AG09309 (cell line): ENCODE results near the gene UQCRQ.

Experiments
- DNase-seq: peaks from one replicate; pipeline ENCODE4 v3.0.0-alpha.2; 2010; ENCODE audit warnings: low read depth
- H3K4me3 ChIP-seq: 2 replicates; pipeline ENCODE4 v1.5.1; 2011; ENCODE audit warnings: mild to moderate bottlenecking, low read depth, low read length, moderate library complexity; ENCODE audit not compliant: control insufficient read depth
- TF ChIP-seq, protein P1 (sequence below): IDR thresholded peaks from 2 replicates; pipeline ENCODE4 v1.5.1; 2011; ENCODE audit warnings: mild to moderate bottlenecking, low read depth, low read length, inconsistent platforms; ENCODE audit not compliant: insufficient read depth, control insufficient read depth; ENCODE audit errors: missing control alignments

The UQCRQ gene

DNA sequence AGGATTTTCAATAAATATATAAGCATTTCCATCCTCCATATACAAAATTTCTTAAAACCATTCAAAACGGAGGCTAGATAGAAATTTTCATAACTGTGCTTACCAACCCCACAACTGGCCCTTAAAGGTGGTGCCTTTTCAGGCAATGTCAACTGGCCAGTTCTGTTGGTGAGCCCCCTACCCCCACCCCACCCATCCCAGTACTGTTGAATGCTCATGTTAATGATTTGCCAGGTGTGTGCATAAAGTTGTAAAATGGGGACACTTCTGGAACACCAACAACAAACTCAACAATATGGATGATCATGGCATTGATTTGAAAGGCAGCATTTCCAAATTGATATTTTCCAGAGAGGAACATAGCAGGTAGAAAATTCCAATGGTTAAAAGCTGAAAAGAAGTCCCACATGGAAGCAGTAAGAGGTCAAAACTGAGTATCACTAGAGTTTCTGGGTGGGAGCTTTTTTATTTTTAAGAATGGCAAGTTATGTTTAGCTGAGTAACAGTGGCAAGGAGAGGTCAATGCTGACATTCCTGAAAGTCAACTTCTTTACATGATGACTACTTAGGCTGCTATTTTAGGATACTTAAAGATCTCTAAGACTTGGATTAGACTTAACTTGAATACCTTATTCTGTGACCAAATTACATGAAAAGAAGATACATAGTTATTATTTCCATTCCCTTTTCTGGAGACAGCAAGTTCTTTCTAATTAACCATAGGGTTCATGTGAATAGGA is 9.7 kb downstream of the UQCRQ start:
- no peak for DNase-seq
- no peak overlapping the region for H3K4me3 ChIP-seq
- TF ChIP-seq, protein P1, sequence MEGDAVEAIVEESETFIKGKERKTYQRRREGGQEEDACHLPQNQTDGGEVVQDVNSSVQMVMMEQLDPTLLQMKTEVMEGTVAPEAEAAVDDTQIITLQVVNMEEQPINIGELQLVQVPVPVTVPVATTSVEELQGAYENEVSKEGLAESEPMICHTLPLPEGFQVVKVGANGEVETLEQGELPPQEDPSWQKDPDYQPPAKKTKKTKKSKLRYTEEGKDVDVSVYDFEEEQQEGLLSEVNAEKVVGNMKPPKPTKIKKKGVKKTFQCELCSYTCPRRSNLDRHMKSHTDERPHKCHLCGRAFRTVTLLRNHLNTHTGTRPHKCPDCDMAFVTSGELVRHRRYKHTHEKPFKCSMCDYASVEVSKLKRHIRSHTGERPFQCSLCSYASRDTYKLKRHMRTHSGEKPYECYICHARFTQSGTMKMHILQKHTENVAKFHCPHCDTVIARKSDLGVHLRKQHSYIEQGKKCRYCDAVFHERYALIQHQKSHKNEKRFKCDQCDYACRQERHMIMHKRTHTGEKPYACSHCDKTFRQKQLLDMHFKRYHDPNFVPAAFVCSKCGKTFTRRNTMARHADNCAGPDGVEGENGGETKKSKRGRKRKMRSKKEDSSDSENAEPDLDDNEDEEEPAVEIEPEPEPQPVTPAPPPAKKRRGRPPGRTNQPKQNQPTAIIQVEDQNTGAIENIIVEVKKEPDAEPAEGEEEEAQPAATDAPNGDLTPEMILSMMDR: no peak

DNA sequence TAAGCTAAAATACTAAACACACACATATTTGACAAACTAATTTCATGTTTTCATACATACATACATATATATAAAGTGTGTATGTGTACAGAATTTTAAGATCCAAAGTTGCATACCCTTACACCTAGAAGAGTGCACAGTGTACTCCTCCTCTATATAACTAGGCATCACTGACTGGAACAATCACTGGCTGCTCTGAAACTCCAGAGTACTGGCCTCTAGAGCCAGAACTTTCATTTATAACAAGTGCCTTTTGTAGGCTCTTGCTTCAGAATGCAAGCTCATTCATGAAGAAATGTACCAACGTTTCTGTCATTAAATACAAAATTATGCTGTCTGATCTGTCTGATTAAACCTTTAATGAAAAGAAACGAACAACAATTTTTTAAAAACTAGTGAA is 11.0 kb downstream of the UQCRQ start:
- no peak for DNase-seq
- TF ChIP-seq, protein P1: no peak
- no peak overlapping the region for H3K4me3 ChIP-seq

DNA sequence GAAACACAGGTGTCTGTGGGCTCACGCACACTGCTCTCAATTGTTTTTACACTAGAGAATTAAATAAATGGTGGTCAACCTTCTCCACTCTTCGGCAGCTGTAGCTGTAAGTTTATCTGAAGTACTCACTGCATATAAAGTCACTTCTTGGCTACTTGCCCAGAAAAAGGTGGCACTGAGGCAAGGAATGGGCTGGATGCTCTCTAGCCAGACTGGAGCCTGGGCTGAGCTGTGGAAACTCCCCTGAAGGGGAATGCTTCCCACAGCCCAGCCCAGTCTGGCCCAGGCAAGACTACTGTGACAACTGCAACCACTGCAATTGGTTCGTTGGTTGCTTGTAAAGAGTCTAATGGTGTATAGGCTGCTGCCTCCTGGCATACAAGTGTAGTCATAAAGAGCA is 11.5 kb downstream of the UQCRQ start:
- H3K4me3 ChIP-seq: no peak overlapping the region
- TF ChIP-seq, protein P1: no peak
- no peak for DNase-seq

DNA sequence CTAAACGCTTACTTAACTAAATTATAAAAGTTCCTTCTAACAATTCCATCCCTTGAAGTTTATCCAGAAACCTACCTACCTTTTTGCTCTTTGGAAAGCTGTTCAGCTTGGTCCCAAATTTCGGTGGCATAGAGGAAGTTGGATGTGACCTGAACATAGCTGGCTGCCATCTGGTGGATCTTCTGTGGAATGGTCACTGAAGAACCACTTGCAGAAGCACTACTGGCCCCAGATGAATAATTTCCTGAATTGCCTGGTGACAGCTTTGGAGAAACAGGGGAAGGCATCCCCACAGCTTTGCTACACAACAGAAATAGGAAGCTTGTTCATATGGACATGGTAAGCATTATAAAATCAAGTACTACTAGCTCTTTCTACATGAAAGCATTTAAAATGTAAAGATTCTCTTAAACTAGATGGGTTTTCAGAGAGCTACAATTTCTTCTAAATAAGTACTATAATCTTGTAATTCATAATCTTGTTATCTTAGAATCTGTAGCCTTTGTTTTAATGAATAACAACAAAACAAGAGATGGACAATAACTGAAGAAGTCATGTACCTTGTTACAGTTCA is 16.9 kb downstream of the UQCRQ start:
- peak; percentile 53 for DNase-seq
- TF ChIP-seq, protein P1: peak; percentile 75

DNA sequence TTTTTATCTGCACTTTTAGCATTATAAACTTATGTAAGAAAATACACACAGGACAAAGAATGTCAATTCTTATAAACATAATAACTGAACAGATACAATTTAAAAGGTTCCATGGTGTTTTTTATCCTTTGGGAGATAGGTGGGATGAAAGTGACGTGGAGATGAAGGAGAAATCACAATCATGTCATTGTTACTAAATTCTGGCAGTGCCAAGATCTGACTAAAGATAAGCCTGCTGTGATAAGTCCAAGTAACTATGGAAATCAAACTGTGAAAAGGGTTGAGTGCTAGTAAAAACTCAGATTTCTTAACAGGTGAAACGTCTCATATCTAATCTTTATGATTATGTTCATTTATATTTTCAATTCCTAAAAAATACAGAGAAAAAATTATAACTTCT is 18.1 kb downstream of the UQCRQ start:
- TF ChIP-seq, protein P1: no peak
- no peak overlapping the region for H3K4me3 ChIP-seq
- no peak for DNase-seq

More for the DNA sequence above, 16.9 kb downstream of the UQCRQ start:
- H3K4me3 ChIP-seq: no peak overlapping the region

DNA sequence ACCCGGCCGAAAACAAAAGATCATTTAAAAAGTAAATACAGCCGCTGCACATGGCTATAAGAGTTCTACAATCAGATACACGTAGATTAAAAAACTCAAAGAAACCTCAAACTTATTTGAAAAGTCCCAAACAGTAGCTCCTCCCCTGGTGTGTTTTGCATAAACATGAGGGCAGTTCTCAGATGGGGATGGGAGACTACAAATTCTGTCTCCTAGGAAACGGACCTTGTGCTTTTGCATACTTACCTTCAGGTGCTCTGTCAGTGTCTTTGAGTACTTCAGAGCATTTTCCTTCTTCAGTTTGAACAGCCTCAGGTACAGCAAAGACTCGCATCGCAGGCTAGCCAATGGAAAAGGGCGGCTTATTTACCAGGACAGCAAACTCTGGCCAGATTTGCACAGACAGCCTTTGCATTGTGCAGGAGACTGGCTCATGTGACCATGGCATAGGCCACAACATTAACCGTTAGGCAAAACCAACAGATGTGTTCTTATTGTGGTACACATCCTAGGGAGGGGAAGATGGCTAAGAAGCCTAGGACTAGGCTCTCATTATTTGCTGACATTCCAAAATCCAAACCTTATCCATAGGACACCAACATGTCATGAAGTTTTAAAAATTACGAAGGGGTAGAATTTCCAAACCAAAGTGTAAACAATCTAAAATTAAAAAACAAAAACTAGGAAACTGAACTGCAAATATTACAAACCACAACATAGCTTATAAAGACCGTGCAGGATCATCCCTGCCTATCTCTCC is 19.8 kb downstream of the UQCRQ start:
- no peak overlapping the region for H3K4me3 ChIP-seq
- DNase-seq: no peak

More for the DNA sequence above, 19.8 kb downstream of the UQCRQ start:
- TF ChIP-seq, protein P1: no peak
